GM12801 (cell line): ENCODE results near the gene GIPC3.

Source experiments
- TF ChIP-seq, protein P1 (sequence below): IDR thresholded peaks from one replicate; pipeline ENCODE4 v1.5.1; 2011; ENCODE audit warnings: control low read depth; ENCODE audit not compliant: insufficient read length; ENCODE audit errors: extremely low read depth

Gene GIPC3

DNA sequence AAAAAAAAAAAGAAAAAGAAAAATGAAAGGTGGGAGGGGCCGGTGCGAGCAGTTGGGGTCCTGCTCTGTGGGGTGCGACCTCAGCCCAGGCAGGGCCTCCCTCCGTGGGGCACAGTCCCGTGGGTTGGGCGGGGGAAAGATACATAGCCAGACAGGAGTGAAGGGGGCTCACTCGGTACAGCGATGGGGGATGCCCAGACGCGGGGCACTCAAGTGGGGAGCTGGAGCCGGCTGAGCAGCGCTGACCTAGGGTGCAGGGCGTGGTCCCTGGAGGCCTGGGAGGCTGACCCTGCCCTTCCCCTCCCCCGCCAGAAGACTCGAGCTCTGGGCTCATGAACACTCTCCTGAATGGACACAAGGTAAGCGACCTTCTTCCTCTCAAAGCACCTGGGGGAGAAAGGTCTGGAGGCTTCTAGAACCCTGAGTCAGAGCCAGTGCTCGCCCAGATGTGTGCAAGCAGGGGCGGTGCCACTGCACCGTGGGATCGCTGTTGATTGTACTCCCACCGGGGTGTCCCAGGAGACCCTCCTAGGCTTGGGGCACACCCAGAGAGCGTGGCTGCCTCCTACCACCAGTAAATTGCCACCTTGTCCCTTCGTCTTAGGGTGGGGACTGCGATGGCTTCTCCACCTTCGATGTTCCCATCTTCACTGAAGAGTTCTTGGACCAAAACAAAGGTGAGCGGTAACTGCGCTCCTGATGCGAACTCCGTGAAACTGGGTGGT lies 9.2 kb upstream of the GIPC3 start:
- TF ChIP-seq, protein P1, sequence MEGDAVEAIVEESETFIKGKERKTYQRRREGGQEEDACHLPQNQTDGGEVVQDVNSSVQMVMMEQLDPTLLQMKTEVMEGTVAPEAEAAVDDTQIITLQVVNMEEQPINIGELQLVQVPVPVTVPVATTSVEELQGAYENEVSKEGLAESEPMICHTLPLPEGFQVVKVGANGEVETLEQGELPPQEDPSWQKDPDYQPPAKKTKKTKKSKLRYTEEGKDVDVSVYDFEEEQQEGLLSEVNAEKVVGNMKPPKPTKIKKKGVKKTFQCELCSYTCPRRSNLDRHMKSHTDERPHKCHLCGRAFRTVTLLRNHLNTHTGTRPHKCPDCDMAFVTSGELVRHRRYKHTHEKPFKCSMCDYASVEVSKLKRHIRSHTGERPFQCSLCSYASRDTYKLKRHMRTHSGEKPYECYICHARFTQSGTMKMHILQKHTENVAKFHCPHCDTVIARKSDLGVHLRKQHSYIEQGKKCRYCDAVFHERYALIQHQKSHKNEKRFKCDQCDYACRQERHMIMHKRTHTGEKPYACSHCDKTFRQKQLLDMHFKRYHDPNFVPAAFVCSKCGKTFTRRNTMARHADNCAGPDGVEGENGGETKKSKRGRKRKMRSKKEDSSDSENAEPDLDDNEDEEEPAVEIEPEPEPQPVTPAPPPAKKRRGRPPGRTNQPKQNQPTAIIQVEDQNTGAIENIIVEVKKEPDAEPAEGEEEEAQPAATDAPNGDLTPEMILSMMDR: no peak

DNA sequence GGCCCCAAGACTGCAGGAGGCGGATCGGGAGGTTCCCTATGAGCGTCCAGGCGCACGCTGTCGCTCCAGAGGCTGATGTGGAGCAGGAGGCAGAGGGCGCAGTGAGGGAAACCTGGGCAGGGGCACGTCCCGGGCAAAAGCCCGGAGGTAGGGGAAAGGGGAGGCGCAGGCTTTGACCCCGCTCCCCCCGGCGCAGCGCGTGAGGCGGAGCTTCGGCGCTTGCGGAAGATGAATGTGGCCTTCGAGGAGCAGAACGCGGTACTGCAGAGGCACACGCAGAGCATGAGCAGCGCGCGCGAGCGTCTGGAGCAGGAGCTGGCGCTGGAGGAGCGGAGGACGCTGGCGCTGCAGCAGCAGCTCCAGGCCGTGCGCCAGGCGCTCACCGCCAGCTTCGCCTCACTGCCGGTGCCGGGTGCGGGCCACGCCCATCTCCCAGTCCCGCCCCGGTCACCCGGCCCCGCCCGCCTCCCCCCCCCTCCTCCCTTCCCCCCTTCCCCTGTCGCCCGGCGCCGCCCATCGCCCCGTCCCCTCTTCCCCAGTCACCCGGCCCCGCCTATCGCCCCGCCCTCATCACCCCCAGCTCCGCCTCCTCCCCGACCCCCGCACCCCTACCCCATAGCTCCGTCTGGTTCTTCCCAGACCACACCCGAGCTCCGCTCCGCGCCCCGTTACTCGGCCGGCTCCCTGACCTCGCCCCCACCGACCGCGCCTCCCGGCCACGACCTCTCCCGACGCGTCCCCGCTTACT lies 8.4 kb upstream of the GIPC3 start:
- TF ChIP-seq, protein P1: no peak

DNA sequence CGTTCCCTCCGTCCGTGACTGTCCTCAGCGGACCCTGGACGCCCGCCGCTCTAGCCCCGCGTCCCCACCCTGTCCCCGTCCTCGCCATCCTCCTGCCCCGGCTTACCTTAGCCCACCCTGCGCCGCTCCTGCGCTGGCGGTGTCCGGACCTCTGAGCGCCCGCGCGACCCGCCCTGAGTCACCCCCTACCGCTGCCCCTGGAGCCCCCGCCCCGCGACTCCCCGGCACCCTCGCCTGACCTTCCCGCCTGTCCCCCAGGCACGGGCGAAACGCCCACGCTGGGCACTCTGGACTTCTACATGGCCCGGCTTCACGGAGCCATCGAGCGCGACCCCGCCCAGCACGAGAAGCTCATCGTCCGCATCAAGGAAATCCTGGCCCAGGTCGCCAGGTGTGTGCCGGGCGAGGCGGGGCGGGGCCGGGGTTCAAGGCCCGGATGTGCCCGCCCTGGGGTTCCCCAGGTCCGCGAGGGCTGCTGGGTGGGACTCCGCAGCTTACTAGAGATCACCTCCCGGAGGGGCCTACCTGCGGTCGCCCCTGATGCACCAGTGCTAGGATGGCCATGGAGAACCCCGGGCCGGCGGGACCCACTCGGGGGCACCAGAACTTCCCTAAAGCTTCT lies 7.4 kb upstream of the GIPC3 start:
- TF ChIP-seq, protein P1: no peak

DNA sequence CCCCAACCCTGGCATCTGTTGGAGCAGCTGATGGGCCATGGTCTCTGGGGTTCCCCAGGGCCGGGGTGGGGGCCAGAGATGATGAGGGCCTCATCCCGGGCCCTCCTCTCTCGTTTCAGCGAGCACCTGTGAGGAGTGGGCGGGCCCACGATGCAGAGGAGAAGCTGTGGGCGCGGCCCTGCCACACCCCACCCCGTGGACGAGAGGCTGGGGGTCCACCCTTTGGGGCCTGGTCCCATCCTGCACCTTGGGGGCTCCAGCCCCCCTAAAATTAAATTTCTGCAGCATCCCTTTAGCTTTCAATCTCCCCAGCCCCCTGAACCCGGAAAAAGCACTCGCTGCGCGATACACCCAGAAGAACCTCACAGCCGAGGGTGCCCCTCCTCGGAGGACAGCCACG lies 6.9 kb upstream of the GIPC3 start:
- TF ChIP-seq, protein P1: no peak

DNA sequence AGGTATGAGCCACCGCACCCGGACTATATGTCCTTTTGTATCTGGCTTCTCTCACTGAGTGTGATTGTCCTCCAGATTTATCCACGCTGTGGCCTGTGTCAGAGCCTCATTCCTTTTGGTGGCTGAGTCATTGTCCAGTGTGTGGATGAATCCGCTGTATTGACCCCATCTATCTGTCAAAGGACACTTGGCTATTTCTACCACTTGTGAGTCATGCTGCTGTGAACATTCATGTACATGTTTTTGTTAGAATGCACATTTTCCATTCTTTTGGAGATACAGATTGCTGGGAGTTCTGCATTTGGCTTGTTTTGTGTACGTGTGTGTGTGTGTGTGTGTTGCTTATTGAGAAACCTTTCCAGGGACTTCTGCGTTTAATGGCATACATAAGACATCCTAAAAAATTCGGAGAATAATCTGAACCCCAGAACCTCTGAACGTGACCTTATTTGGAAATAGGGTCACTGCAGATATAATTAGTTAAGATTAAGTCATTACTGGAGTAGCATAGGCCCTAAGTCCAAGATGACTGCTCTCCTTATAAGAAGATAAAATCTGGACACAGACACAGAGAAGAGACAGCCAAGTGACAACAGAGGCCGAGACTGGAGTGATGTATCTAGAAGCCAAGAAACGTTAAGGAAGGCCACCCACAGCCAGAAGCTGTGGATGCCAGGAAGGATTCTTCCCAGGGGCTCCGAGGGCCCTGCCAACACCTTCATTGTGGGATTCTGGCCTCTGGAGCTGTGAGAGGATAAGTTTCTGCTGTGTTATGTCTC lies 4.9 kb upstream of the GIPC3 start:
- TF ChIP-seq, protein P1: no peak

DNA sequence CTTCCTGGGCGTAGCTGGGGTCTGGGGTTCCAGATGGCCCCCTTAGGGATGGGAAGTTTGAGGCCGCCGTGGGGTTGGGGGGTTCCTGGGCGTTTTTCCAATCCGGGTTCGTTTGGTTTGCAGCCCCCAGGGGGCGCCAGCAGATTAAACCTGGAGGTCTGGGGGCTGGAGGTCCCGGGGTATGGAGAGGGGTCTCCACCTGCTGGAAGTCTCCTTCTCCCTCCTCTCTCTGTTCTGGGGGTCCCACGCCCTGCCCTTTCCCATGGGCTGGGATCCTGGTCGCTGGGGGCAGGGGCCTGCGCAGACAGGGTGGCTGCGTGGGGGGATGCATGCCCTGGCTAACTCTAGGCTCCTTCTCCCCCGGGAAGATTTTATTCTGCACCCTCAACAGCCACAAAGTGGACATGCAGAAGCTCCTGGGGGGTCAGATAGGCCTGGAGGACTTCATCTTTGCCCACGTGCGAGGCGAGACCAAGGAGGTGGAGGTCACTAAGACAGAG lies 899 bp downstream of the GIPC3 start:
- TF ChIP-seq, protein P1: no peak
